HG02970 (cell line): ENCODE measurements around the gene HOXA2.
A peak's percentile ranks its signal among the peaks of the same experiment; 100 is the strongest.

Source experiments
- ATAC-seq: cut with Tn5 transposase; IDR thresholded peaks from one replicate; pipeline ENCODE4 v1.9.1; 2021; ENCODE audit warnings: mild to moderate bottlenecking, moderate library complexity, moderate number of reproducible peaks; ENCODE audit not compliant: unreplicated experiment, low FRiP score

HOXA2 gene

DNA sequence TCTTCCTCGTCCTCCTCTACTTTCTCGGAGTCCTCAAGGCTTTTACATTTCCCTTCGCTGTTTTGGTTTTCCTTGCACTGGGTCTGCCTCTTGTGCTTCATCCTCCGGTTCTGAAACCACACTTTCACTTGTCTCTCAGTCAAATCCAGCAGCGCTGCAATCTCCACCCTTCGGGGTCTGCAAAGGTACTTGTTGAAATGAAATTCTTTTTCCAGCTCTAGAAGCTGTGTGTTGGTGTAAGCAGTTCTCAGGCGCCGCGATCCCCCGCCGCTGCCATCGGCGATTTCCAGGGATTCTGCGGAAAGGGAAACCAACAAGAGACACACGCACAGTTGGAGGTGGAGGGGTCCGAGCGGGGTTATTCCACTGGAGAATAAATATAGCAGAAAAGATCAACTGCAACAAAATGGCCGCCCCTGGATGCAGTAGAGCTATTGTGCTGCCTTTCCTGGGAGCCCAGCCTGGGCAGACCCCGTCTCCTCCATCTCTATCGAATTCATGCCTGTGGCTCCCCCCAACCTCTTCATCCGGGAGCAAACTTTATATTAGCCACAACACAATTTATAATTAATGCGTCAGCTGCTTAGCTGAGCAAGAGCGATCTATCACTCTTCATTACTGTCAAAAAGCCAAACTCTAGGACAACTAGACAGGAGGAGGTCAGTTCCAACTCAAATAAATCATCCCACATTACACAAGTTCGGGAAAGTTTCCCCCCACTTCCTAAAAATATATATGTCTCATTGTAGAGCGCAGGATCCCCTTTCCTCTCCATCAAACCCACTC is 1.1 kb downstream of the HOXA2 start:
- ATAC-seq = no peak

DNA sequence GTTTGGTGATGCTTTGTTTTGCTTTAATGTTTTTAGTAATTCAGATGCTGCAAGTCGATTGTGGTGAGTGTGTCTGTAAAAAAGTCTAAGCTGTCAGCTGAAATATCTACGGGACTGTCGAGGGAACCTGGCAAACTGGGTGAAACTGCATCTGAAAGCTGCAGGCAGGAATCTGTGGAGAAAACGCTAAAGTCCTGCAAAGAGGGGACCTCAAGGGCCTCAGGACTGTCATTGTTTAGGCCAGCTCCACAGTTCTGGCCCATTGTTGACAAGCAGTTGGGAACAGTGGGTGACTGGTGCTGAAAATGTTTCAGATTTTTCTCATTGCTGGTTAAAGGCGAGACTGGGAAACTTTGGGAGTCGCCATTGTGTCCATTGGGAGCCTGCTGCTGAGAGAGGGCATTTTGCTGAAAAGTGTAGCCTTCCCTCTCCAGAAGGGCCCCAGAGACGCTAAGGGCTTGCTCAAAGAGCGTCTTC is 1.8 kb downstream of the HOXA2 start:
- no peak for ATAC-seq

DNA sequence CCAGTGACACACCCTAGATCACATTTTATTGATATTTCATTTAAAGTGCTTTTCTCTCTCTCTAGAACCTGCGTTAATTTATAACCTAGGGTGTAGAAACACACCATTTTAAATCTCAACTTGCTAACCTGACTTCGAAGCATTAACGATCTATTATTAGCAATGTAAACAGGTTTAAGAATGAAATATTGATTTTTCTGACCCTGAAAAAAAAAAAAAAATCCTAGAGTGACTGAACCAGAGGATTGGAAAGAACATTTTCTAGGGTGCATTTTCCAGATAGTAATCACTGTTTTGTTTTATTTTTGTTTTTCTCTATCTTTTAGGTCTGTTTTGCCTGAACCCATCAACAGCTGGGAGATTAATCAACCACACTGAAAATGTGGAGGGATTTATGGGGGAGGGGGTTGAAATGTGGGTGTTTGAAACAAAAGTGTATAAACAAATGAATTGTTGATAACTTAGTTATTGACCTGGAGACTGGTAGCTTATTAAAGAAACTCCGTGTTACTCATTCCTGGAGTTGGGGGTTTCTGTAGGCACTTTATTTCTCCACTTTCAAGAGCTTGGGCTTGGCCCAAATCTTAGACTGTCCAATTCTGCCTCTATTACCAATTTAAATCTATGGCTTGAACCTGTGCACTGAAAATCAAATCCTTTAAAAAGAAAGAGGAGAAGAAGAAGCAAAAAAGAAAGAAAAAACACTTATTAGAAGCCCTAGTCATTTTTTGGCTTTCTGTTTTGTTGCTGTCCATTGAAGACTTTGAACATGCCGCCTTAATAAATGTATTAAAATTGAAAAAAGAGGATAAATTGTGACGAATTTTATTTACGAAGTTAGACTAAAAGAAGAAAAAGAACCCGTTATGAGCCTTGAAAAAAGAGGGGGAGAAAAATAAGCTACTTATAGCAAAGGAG is 2.8 kb downstream of the HOXA2 start:
- ATAC-seq = no peak

DNA sequence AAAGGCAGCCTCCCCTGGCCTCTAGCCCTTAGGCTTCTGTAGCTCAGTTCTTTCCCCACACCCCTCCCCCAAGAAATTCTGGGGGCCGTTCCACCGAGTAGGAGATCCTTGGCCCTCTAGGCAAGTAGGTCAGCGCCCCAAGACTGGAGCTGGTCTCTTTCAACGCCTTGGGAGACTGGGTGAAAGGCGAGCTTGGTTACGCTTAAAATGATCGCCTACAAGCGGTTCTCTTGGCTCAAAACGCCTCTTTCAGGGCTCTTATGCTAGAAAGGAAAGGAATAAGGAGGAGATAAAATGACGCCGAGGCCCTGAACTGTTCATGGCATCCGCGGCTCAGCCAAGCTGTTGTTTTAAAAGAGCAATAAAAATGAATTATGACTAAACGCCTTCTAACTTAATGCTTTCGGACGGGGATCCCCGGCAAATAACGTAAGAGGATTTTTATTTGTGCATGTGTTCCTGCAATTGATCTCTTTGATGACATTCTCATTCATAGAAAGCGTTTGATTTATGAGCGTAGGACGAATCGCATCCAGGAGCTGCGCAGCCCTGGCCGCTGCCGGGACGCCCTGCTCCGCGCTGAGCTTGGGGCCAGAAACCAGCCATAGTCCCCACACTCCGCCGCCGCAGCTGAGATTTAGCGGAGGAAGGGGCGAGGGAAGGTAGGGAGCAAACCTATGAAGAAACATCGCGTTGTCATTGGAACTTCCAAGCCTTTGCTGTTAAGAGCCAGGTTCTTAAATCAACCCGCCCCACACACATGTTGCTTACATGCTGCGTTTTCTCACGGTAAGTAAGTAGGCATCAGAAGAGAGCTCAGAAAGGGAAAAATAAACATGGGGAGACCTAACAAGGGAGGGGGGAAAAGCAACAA is 3.7 kb downstream of the HOXA2 start:
- ATAC-seq = no peak

DNA sequence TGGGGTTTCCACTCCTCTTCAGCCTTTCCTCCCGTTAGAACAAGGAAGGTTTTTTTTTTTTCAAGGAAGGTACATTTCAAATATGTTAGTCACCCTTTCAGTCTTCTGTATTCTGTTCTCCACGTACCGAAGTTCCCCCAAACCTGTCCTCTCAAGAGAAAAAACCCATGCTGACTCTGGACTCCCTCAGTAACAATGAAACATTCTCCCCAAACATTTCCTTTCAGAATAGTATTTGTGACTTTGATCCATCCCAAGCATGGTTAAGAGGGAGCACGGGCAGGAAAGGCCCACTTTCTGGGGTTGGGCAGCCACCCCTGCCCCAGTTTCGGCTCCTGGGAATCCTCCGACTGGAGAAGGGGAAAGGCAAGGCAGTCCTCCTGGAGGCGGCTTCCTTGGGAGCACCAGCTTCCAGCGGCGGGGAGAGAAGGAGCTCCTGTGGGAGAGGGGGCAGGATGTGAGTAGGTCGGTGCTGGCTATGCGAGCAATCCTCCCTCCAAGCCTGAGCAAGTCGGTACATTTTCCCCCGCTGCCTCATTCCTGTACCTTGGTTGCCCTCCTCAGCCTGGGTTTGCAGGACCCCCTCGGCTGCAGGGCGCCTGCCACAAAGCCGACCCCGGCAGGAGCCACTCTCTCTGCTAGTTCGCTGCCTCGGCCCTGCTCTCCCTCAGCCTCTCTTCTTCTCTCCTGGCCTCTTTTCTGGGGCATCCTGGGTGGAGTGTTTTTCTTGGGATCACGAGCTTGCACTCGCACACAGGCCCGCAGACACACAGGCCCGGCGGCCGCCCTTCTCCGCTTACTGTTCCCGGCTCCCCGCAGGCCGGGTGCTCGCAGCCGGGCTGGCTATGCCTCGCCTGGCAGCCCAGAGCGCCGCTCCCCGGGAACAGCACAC is 4.6 kb downstream of the HOXA2 start:
- ATAC-seq = no peak

DNA sequence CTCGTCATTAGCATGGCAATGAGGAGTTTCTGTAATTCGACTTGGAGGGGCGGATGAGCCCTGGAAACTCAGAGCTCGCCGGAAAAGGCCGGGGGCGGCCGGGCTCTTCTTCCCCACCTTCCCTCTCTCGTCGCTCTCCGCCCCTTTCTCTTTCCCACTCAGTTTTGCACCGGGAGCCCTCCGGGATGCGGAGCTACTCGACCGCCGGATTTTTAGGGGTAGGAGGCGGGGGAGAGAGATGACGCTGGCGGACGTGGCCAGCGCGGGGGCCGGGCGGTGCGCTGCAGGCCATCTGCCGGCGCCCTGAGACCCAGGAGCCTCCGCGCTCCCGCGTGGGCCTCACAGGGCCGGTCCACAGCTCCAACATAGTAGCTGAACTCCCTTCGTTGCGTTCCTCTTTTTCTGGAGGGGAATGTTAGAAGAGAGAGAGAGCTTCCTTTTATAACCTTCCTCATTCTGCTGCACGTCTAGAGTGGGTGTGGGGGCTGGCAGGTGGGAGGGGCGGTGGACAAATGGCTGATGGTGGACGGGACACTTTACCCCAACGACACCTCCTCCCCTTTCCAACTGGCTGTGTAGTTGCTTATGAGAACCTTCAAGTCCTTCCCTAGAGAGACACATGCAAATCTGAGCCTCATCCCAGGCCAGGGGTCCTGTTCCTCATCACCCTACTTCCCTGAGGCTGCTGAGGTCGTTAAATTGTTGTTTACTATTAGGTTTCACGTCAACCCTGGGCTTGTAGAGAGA is 5.5 kb downstream of the HOXA2 start:
- ATAC-seq = no peak

DNA sequence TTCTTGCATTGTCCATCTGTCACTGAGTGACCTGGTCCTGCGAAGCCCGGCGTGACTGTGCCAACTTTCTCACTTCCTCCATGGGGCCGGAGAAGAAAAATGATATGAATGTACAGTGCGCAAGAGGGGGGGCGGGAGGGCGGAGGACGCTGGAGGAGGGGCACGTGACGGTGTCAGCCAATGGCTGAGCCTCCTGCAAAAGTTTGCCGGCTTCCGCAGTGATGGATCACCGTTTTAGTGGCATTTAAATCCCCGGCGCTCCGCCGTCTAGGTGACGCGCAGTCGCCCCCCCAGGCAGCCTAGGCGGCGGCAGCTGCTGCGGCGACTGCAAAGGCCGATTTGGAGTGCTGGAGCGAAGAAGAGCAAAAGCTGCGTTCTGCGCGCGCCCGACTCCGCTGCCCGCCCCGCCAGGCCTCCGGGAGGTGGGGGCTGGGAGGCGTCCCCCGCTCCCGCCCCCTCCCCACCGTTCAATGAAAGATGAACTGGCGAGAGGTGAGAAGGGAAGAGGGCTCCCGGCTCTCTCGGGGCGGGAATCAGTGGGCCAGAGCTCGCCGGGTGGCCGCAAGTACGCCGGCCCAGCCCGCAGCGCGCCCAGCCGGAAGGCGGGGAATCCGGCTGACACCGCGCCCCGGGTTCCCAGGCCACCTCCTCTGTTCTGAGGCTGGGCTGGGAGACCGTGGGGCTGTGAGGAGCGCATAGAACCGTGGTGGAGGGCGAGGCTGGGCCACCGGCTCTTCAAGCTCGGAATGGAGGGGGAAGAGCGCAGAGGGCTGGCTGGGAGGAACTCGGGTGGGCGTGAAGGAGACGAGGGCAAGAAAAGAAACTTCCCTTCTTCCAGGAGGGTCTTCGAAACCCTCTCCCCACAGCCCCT is 6.4 kb downstream of the HOXA2 start, which contains the start of gene HOXA1:
Gene HOXA1, minus strand, starts transcription at position 104 of the 871 bp plus-strand sequence. Its CDS starts 88 bp downstream, at position 16.
- peak; percentile 82 for ATAC-seq

DNA sequence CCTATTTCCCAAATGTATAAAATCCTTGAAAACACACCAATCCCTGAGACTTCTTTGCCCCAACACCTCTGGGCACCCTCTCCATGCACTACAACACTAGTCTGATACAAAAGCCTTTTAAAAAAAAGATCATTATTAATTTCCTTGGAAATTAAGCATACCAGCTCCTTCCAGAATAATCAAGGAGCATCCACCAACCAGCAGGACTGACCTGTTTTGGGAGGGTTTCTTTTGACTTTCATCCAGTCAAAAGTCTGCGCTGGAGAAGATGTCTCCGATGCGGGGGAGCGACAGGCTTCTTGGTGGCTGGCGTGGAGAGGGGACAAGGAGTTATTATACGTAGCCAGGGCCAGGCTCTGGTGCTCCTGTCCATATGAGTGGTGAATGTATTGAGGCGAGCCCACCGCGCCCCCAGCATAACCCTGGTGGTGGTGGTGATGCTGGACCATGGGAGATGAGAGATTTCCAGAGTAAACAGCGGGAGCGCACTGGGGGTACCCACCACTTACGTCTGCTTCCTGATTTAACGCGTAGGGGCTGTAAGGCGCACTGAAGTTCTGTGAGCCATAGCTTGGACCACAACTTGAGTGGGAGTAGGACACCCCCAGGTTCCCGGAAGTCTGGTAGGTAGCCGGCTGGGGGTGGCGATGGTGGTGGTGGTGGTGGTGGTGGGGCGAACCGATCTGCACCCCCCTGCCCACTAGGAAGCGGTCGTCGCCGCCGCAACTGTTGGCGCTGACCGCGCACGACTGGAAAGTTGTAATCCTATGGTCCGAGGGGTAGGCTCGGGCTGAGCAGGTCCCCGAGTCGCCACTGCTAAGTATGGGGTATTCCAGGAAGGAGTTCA is 7.2 kb downstream of the HOXA2 start:
- ATAC-seq = peak; percentile 3

DNA sequence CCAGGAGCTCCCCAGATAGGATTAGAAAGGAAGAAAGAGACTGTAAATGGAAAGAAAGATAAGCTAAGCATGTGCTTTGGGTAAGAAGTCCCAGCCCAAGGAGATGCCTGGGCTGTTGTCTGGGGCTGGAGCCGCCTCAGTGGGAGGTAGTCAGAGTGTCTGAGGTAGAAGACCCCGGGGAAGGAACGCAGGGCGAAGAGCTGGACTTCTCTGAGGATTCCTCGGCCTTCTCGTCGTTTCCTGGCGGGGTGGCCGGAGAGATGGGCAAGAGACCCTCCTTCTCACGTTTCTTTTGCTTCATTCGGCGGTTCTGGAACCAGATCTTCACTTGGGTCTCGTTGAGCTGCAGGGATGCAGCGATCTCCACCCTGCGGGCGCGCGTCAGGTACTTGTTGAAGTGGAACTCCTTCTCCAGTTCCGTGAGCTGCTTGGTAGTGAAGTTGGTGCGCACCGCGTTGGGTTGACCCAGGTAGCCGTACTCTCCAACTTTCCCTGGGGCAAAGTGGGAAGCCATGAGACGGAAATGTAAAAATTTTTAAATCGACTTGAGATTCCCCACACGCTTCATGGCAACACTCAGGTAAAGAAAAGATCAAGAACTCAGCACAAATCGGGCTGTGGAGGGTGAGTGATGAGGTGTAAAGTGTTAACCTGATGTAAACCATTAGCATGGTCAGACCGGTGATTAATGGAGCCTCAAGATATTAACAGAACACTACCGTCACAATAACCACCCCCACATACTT is 8.0 kb downstream of the HOXA2 start:
- no peak for ATAC-seq

DNA sequence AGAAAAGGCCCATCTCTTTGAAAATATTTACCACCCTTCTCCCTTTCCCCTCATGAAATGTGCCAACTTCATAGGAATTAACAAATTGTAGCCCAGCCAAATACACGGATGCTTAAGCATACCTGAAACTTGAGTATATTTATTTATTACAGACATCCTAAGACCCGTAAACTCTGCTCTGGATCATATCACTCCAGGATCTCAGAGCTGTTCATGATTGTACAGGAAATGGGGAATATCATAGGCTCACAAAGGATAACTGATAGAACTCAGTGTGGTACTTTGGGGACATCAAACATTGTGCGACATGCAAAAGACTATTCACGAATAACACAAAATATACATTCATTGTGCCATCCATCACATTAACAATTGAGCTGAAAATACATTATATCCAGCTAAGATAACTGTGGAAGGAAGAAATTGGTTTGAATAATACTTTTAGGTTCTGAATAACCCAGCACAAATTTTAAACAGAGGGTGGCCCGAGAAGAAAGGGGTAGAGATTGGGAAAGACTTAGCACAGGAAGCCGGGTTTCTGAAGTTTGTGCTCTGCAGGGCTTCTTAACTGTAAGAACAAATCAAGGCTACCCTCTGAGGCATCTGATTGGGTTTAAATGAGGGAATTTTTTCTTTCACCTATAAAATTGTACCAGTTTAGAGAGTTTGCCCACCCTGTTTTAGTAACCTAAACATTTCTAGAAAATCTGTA is 9.1 kb downstream of the HOXA2 start:
- ATAC-seq = no peak

DNA sequence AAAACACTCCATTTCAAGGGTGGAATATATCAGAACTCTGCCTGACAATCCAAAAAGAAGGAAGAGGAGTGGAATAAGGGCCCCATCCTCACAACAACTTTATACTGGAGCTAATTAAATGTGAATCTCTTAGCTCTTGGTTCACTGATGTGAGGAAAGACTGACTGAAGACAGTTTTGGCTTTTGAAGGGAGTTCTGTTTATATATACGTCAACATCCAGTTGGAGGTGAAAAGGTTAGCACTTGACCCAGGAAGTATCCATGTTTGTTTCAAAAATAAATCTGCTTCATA is 9.7 kb downstream of the HOXA2 start:
- ATAC-seq = no peak

DNA sequence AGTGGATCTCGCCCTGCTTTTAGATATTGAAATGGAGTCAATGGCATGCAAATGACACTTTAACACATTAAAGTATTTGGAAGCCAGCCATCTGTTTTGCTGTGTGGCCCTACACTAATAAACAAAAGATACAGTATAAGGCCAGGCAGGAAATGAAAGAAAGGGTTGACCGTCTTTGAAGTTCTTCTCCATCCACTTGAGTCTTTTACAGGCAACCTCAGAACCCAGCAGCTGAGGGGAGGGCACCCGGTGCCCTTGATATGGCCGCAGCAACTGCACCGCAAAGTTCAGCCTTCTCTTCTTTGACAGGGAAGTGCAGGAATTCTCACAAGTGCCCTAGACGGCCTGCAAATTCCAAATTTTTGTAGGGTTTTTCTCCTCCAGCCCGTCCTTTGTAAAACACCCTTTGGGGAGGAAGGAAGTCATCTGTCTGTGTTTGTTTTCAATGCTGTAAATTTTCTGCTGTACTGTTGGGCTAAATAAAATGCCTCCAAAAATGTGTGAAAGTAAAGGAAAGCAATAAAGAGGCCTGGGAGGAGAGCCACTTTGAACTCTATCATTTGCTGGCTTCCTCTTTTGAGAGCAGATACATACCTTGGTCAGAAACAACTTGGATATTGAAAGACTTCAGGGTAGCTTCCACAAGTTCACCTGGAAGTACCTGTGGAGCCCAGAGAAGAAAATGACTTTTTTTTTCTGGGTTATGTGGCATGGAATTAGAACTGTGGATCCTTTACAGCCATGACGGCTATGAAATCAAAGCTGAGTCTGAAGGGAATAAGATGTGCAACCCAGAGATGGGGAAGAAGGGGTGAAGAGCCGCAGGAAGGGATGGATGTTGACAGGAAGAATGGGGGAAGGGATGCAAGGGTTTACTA is 10.3 kb downstream of the HOXA2 start:
- no peak for ATAC-seq

DNA sequence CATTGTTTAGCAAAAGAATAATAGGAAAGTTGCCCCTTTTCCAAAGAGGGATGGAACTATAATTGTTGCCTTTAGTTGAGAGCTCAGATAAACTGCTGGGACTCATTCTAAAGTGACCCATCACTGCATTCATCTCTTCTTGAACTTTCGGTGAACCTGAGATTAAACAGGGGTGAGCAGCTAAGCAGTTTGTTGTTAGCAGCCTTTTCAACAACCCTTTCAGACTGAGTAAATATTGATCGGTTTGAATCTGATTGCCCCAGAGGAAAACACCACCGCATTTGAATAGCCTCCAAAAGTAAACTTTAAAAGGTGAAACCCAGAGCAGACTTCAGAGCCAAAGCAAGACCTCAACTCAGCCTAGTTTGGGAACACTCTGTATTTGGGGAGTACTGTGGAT is 11.4 kb downstream of the HOXA2 start:
- ATAC-seq = no peak

DNA sequence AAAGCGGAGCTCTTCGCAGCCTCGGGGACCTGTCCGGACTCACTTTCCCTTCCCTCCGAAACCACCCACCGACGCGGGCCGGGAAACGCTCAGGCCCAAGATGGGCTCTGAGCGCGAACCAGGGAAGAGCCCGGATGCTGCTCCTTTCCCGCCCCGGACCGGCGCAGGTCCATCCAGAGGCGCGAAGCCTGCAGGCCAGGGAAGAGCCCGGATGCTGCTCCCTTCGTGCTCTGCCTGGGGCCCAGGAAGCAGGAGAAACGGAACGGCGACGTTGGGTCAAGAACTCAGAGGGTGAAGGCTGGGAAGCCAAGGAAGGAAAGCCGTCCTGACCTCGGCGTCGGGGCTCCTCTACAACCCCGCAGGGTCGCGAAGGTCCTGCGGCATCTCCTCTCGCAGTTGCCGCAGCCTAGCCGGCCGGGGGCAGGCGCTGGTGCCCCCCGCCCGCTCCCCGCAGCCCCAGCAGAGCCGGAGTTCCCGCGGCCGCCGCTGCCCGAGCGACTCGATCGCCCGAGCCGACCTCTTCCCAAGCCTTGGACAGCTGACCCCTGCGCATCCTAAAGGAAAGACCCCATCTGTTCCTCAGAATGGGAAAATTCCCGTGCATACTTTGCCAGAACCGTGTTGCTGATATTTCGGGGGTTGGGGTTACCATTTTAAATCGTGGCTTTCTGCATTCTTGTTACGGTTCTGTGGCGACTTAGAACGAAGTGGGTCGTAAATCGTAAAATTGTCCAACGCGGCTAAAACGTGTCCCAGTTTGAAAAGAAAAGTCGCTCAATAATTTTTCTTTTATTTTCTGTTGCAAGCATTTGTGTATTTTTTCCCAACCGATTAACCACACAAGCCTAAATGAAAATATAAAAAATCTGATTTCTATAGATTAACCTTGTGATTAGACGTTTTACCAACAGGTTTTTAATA is 14.2 kb downstream of the HOXA2 start:
- ATAC-seq = no peak
